ENCODE measurements around the gene TFIP11. TPM values are rescaled to one million over a fixed set of nuclear protein-coding genes. Genes with fewer than 3 reads are reported as not detected.
A peak's percentile ranks its signal among the peaks of the same experiment; 100 is the strongest.

Gene TFIP11
- total and polyA plus RNA-seq, 2 of the 8 experiments (the other 6 are each of a cell fraction or from before 2014, with no cell fraction given): 18.1 to 28.3 TPM

GRCh38 chr22:26517429-26517828 lies 5.2 kb upstream of the TFIP11 start:
- Histone ChIP-seq H3K27me3 (replicated peaks in 1 of 4; ENCODE audit: control insufficient read depth in 3 of 4, extremely low read depth in 1 of 4, insufficient read depth in 3 of 4, low read length in 3 of 4) (no peaks in the 10 kb centered on the region), H3K4ac (replicated peaks; ENCODE audit: insufficient read length, low read depth, low read length) (no peak overlapping the region), H3K4me3 (ENCODE audit: extremely low read depth in 1 of 4, insufficient read depth in 2 of 4, low read depth in 3 of 4, low read length in 4 of 4) (no peak overlapping the region), H4K91ac (replicated peaks; ENCODE audit: insufficient read length, low read length) (no peak overlapping the region), H3K79me2 (ENCODE audit: control insufficient read depth in 1 of 2, insufficient read depth in 2 of 2, low read length in 2 of 2) (peaks cover 0 to 6% of the 10 kb centered on the region in 2 experiments; a peak in 2 of 4 replicates), H3K27ac (ENCODE audit: low read depth, low read length) (no peak overlapping the region), H3K14ac (ENCODE audit: insufficient read length) (no peak overlapping the region), H2BK12ac (ENCODE audit: low read depth, low read length) (no peak overlapping the region), H3K4me2 (ENCODE audit: insufficient read depth in 1 of 2, low read depth in 2 of 2, low read length in 2 of 2) (no peak overlapping the region), H3K4me1 (replicated peaks in 1 of 4; ENCODE audit: control insufficient read depth in 3 of 4, insufficient read depth in 4 of 4, low read length in 3 of 4) (no peaks in the 10 kb centered on the region; a peak in 1 of 7 replicates), H3K23me2 (ENCODE audit: low read depth, low read length) (no peaks in the 10 kb centered on the region; the same call in 1 of the 2 replicates), H3K18ac (ENCODE audit: extremely low read depth, low read length) (no peak overlapping the region), H2AK5ac (ENCODE audit: low read depth, low read length) (no peak overlapping the region), H3K23ac (ENCODE audit: insufficient read length) (no peak overlapping the region), H2BK120ac (replicated peaks; ENCODE audit: low read depth, low read length) (no peak overlapping the region), H2BK15ac (ENCODE audit: low read length) (no peak overlapping the region), H2BK20ac (ENCODE audit: low read length) (no peak overlapping the region), H4K20me1 (replicated peaks in 1 of 2; ENCODE audit: control insufficient read depth in 1 of 2, insufficient read depth in 2 of 2, low read length in 2 of 2) (no peaks in the 10 kb centered on the region), H3K36me3 (ENCODE audit: control insufficient read depth in 2 of 4, insufficient read depth in 4 of 4, low read length in 3 of 4) (no peaks in the 10 kb centered on the region), H3K9ac (replicated peaks in 1 of 4; ENCODE audit: extremely low read depth in 1 of 4, low read depth in 3 of 4, low read length in 3 of 4) (no peak overlapping the region), H4K8ac (ENCODE audit: extremely low read depth, insufficient read depth, low read length) (no peak overlapping the region), H2BK5ac (ENCODE audit: low read depth, low read length) (no peak overlapping the region), H3K9me3 (ENCODE audit: insufficient read depth in 2 of 2, low read depth in 1 of 2, low read length in 1 of 2) (no peaks in the 10 kb centered on the region), H4K5ac (ENCODE audit: insufficient read length, low read depth, low read length) (no peak overlapping the region), H2AFZ (ENCODE audit: low read length) (no peak overlapping the region), H3K79me1 (ENCODE audit: low read depth, low read length) (no peaks in the 10 kb centered on the region; the same call in 1 of the 2 replicates), H3K56ac (replicated peaks; ENCODE audit: insufficient read length, low read depth, low read length) (no peak overlapping the region)
- no peak for DNase-seq (ENCODE audit: low read depth in 1 of 2, low spot score in 2 of 2)
- ChIA-PET CTCF (ENCODE audit: partially characterized antibody) (interaction anchor here (0.5 kb wide), 1 partner anchor 14 kb away, joined by 3 read pairs; no protein-coding TSS in a partner anchor), POLR2A (ENCODE audit: partially characterized antibody) (interaction anchor here (1.7 kb wide), 2 partner anchors 14 to 36 kb away, joined by 4 read pairs; no protein-coding TSS in a partner anchor)
- WGBS, 2 experiments (ENCODE audit: extremely low coverage in 1 of 2, insufficient coverage in 1 of 2, insufficient read length in 1 of 2, insufficient replicate concordance in 2 of 2, low coverage in 1 of 2, low lambda C conversion rate in 2 of 2, missing lambda C conversion rate in 1 of 2): 95% methylated on average over 5 of the region's 5 CpGs; no CpG with 5 or more reads in 1 of the 2 experiments
- no peak for FAIRE-seq
- TF ChIP-seq, protein P1, sequence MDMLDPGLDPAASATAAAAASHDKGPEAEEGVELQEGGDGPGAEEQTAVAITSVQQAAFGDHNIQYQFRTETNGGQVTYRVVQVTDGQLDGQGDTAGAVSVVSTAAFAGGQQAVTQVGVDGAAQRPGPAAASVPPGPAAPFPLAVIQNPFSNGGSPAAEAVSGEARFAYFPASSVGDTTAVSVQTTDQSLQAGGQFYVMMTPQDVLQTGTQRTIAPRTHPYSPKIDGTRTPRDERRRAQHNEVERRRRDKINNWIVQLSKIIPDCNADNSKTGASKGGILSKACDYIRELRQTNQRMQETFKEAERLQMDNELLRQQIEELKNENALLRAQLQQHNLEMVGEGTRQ (IDR thresholded peaks at IDR 0.05; ENCODE audit: low read length): no peak
- TF ChIP-seq GTF2F1 (IDR thresholded peaks at IDR 0.05; ENCODE audit: borderline replicate concordance, low read depth, low read length) (no peak), ZNF274 (IDR thresholded peaks at IDR 0.05; ENCODE audit: borderline replicate concordance, extremely low read depth, low read length) (no peak), KDM4A (IDR thresholded peaks at IDR 0.05; ENCODE audit: low read depth, low read length, severe bottlenecking) (no peak), MAX (IDR thresholded peaks at IDR 0.05) (no peak), CREB1 (IDR thresholded peaks at IDR 0.05) (no peak), CEBPB (IDR thresholded peaks at IDR 0.05; ENCODE audit: low read depth, low read length) (peak; percentile 91), RAD21 (IDR thresholded peaks at IDR 0.05 in 1 of 2, conservative IDR thresholded peaks at IDR 0.05 in 1 of 2; ENCODE audit: low read depth in 2 of 2, low read length in 2 of 2) (no peak), RBBP5 (IDR thresholded peaks at IDR 0.05; ENCODE audit: borderline replicate concordance, low read depth, low read length) (no peak), SIRT6 (IDR thresholded peaks at IDR 0.05; ENCODE audit: low read length) (no peak), SRF (IDR thresholded peaks at IDR 0.05; ENCODE audit: low read depth, low read length) (no peak), SIN3A (conservative IDR thresholded peaks at IDR 0.05 in 1 of 2, IDR thresholded peaks at IDR 0.05 in 1 of 2; ENCODE audit: low read depth in 1 of 2, low read length in 2 of 2) (no peak), TAF1 (IDR thresholded peaks at IDR 0.05; ENCODE audit: low read depth, low read length) (no peak)
